Measurements from ENCODE around the gene ITPR2.
A peak's percentile ranks its signal among the peaks of the same experiment; 100 is the strongest.

ITPR2 gene

DNA sequence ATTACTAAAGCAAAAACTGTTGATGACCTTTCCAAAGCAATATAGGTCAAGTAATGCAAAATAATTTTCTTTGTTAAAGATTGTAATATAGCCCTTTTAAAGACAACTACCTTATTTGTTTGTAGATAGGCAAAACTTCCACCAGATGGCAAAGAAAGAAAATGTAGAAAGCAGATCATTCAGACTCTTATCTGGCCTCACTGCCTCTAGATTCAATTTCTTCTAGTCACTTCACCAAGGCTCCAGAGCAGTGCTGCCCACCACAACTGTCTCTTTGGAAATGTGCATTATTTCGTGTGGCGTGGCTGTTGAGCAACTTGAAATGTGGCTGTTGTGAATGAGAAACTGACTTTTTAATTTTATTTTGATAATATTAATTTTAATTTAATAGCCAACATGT is 127.1 kb downstream of the ITPR2 start:
- no peak for DNase-seq

GRCh38 chr12:26704684-26705460 is 128.1 kb downstream of the ITPR2 start:
- peak in 2 of 56 donors; percentile 1 to 9 for DNase-seq

GRCh38 chr12:26704214-26704613 is 128.8 kb downstream of the ITPR2 start:
- no peak for DNase-seq

DNA sequence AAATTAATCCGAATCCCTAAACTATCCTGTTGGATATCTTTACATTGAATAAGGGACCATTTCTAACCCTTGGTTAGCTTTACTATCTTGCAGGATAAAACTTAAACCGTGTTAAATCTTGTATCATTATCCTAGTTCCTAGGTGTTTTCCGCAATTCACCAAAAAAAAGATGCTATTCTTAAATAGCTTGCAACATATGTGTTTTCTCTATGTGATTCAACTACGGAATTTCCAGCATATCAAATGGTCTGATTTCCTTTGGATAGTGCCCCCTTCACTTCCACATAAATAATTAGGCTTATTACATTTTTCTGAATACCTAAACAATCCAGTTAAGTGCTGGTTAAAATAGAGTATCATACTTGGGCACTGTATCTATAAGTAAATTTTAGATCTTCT is 130.3 kb downstream of the ITPR2 start:
- no peak for DNase-seq

GRCh38 chr12:26701604-26702215 is 131.3 kb downstream of the ITPR2 start:
- DNase-seq, result no peak

- no peak for DNase-seq
Observed at GRCh38 chr12:26700430-26700829, 132.6 kb downstream of the ITPR2 start.

DNA sequence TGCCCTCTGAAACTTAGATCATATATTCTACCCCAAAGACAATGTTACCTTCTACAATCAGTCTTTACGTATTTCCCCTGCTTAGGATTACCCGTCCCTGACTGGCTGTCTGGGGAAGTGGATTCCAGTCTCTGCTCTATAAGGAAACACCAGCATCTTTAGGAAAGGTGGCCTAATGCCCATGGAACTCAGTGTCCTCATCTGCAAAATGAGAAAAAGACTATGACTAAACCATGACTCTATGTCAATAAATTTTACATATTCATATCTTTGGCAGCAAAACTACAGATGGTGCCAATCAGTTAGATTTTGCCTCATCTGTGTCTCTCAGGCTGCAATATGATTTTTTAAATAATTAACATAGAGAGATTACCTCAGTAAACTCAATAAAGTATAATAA is 133.8 kb downstream of the ITPR2 start:
- DNase-seq, result no peak

GRCh38 chr12:26698186-26698585 is 134.8 kb downstream of the ITPR2 start:
- DNase-seq, result no peak

GRCh38 chr12:26697217-26697616 is 135.8 kb downstream of the ITPR2 start:
- DNase-seq, result no peak

GRCh38 chr12:26696613-26697092 is 136.3 kb downstream of the ITPR2 start:
- no peak for DNase-seq

GRCh38 chr12:26696048-26696612 is 136.9 kb downstream of the ITPR2 start:
- no peak for DNase-seq

- DNase-seq, result no peak
Observed at GRCh38 chr12:26694402-26694801, 138.6 kb downstream of the ITPR2 start.

DNA sequence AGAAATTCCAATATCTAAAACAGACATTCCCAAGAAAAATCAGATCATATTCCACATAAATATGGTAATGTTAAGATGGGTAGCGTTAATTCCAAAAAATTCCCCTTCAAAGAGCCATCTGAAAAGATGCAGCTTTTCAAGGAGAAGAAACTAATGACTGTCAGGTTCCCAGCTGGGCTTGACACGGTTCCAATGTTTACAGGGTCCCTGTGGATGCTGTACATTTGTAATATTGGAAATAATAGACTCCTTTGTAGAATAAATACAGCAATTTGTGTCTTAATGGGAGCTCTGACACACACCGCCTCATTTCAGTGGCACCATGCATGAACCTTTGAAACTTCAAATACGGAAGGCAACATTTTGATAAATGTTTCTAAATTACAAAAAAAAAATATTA is 140.6 kb downstream of the ITPR2 start:
- no peak for DNase-seq

- peak in 34 of 56 donors; percentile 1 to 60 (median 30) for DNase-seq
Observed at GRCh38 chr12:26691234-26691970, 141.6 kb downstream of the ITPR2 start.

- no peak for DNase-seq
Observed at GRCh38 chr12:26690601-26691000, 142.4 kb downstream of the ITPR2 start.

DNA sequence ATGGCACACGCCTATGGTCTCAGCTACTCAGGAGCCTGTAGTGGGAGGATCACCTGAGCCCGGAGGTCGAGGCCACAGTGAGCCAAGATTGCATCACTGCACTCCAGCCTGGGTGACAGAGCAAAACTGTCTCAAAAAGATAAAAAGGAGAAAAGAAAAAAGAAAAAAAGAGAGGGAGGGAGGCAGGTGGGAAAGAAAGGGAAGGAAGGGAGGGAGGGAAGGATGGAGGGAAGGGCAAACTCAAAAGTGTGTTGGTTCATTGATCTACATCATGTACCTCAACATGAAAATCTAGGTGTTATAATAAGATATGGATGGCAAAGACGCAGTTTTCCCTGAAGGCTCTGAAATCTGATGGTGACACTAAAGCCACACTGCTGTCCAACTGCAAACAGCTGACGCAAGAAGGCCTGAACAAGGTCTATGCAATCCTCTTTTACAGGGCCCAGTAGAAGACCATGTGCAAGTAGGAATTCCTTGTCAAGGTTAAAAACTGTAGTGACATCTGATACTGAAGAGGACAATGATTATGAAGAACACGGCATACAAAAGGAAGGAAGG is 143.6 kb downstream of the ITPR2 start:
- no peak for DNase-seq

DNA sequence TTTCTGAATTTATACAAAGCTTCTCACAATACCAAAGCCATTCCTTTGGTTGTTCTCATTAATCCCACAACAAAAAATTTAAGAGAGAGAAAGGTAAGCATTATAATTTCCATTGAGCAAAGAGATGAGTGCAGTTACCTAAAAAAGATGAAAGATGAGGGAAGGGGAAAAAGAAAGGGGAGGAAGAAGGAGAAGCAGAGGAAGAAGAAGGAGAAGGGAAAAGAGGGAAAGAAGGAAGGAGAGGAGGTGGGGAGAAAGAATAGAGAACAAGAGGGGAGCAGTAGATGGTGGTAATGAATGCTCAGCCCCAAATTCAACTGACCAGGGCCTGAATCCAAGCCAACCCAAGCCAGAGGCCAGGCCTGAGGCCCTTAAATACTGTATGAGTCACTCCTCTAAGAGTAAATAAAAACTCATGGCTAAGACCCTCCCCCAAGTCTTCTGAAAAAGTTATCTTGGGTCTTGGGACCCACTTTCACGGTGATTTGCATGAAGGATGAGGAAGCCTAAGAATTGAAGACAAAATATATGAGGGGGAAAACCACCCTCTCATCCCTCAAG is 144.6 kb downstream of the ITPR2 start:
- no peak for DNase-seq

GRCh38 chr12:26686408-26686807 is 146.6 kb downstream of the ITPR2 start:
- DNase-seq, result no peak

DNA sequence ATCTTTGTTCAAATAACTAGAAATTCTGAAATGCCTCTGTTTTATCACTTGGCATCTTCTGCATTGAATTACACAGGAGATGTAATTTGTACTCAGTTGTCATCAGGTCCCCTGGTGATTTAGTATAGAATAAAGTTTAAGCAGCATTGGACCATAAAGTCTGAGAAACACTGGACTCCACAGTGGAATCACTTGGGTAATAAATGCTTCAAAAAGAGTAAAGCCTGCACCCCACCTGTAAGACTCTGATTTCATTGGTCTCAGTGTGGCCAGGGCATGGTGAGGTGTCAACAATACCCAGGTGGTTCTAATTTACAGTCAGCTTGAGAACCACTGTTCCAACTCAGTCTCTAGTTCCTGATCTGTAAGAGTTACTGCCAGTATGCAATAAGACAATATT is 148.9 kb downstream of the ITPR2 start:
- no peak for DNase-seq

DNA sequence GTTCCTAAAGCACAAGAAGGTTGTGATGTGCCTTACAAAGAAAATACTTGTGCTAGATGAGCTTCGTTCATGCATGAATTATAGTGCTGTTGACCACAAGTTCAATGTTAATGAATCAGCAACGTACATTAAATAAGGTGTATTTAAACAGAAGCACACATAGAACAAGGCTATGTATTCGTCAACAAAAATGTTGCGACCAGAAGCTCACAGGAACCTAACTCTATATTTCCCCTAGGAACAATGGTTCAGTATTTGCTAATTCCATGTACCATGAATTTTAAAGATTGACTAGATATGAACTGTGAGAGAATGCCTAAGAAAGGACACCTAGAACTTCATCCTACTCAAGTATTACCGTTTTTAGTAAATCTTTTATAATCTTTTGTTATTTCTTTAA is 149.6 kb downstream of the ITPR2 start:
- no peak for DNase-seq

GRCh38 chr12:26680727-26681455 is 152.1 kb downstream of the ITPR2 start:
- DNase-seq, result no peak

Data from nucleus accumbens (tissue), 56 donors.